ENCODE results near the gene CXorf65.

CXorf65 gene

DNA sequence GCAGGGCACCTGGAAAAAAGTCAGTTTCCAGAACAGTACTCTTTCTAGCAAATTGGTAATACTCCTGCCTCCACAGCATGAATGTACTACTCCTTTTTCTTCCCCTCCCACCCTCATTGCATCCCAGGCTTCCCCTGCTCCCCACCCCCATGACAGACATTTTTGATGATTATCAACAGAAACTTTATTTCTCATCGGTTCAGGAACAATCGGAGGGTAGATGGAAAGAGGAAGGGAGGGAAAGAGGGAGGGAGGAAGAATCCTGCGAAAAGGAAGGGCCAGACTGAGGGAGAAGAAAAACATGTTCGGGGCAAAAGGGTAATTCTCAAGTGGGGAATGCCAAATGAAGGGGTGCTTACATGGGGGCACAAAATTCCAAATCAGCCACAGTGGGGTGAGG lies 705 bp upstream of the CXorf65 start:
- DNase-seq (ENCODE audit: low read depth in 2 of 2), result no peak

GRCh38 chrX:71105628-71106027 lies 912 bp downstream of the CXorf65 start:
- DNase-seq (ENCODE audit: low read depth in 2 of 2), result no peak

DNA sequence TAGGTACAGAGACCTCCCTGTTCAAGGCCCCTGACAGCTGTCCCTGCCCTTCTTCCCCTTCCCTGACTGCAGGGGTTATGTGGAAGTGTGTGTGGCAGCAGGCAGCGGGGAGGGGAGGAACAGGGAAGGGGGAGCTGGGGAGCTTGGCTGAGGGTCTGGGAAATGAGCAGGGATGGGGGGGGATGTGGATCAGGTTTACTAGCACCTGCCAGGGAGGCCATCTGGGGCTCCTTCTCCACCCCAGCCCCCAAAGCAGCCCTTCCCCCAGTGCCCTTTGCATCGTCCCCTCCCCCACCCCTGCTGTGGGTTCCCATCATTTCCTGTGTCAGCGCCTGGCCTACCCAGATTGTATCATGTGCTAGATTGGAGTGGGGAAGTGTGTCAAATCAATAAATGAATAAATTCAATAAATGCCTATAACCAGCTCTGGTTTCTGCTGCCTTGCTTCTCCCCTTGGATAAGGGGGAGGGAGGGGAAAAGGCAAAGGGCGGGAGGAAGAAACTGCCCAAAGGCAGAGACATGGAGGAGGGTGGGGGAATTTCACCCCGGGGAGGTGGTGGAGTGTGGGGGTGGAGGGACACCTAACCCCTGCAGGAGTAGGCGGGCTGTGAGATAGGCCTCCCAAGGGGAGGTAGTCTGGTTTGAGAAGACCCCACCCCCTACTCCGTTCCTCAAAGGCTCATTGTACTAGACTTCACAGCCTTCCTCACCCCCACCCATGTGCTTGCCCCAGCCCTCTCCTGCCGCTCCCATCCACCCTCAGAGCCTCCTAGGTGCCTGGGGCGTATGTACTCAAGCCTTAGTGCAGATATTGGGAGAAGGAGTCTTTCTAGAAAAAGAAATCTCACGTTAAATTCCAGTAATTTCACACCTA lies 3.2 kb downstream of the CXorf65 start:
- peak in 1 of 2 donors; percentile 47 for DNase-seq (ENCODE audit: low read depth in 2 of 2)

GRCh38 chrX:71102292-71102691 lies 4.2 kb downstream of the CXorf65 start:
- DNase-seq (ENCODE audit: low read depth in 2 of 2), result no peak

DNA sequence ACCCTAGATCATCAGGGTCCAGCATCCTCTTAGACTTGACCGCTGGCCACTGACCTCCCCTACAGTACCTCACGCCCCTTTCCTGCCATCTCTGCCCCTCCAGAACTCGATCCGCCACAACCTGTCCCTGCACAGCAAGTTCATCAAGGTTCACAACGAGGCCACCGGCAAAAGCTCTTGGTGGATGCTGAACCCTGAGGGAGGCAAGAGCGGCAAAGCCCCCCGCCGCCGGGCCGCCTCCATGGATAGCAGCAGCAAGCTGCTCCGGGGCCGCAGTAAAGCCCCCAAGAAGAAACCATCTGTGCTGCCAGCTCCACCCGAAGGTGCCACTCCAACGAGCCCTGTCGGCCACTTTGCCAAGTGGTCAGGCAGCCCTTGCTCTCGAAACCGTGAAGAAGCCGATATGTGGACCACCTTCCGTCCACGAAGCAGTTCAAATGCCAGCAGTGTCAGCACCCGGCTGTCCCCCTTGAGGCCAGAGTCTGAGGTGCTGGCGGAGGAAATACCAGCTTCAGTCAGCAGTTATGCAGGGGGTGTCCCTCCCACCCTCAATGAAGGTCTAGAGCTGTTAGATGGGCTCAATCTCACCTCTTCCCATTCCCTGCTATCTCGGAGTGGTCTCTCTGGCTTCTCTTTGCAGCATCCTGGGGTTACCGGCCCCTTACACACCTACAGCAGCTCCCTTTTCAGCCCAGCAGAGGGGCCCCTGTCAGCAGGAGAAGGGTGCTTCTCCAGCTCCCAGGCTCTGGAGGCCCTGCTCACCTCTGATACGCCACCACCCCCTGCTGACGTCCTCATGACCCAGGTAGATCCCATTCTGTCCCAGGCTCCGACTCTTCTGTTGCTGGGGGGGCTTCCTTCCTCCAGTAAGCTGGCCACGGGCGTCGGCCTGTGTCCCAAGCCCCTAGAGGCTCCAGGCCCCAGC lies 5.7 kb downstream of the CXorf65 start:
- DNase-seq (ENCODE audit: low read depth in 2 of 2), result no peak

GRCh38 chrX:71099736-71100135 lies 6.8 kb downstream of the CXorf65 start:
- DNase-seq (ENCODE audit: low read depth in 2 of 2), result no peak

- DNase-seq (ENCODE audit: low read depth in 2 of 2), result no peak
These were observed 7.5 kb downstream of the CXorf65 start for GRCh38 chrX:71098951-71099506.

- peak in 1 of 2 donors; percentile 55 for DNase-seq (ENCODE audit: low read depth in 2 of 2)
These were observed 8.2 kb downstream of the CXorf65 start for GRCh38 chrX:71098302-71098701.

DNA sequence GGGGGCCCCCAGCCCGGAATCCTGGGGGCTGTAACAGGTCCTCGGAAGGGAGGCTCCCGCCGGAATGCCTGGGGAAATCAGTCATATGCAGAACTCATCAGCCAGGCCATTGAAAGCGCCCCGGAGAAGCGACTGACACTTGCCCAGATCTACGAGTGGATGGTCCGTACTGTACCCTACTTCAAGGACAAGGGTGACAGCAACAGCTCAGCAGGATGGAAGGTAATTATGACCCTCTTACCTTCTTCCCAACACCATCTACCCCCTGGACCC lies 9.8 kb downstream of the CXorf65 start:
- no peak for DNase-seq (ENCODE audit: low read depth in 2 of 2)

- DNase-seq (ENCODE audit: low read depth in 2 of 2), result no peak
These were observed 10.4 kb downstream of the CXorf65 start for GRCh38 chrX:71095981-71096759.

DNA sequence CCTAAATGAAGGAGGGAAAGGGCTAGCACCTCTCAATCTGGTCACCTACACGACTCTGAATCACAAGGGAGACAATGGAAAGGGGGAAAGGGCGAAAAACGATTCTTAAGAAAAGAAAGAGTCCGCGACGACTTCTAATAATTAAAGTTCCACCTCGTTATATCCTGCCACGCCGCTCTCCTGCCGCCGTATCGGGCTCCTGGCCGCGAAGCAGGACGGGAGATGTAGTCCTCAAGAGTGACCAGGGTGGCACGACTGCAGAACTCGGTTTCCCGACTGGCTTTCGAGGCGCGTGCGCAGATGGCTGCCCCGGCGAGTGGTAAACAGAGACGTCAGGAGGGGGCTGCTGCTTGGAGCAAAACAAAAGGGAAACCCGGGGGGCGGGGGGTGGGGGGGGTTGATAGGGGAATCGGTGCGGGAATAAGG lies 11.0 kb downstream of the CXorf65 start, which contains the start of gene FOXO4:
TSS of gene FOXO4 (plus strand) at position 297 of the 426 bp plus-strand sequence. CDS start 678 bp downstream, outside the sequence.
- peak; percentile 77 to 80 for DNase-seq (ENCODE audit: low read depth in 2 of 2)

DNA sequence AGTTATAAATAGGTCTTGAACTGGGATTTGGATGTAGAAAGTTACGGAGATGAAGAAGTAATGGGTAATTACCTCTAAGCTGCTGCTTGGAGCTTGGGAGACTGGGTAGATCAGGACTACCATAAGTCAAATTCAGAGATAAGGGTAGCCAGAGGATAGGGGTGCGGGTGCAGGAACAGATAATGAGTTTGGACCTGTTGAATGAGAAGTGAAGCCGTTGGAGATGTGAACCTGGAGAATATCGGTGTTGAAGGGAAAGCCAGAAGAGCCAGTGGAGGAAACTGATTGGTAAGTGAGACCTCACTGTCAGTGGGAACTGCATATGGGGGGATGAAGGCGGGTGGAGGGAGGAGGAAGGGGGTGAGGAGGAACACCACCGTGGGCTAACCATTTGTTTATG lies 11.5 kb downstream of the CXorf65 start:
- DNase-seq (ENCODE audit: low read depth in 2 of 2), result no peak

GRCh38 chrX:71091263-71091662 lies 15.3 kb downstream of the CXorf65 start:
- DNase-seq (ENCODE audit: low read depth in 2 of 2), result no peak

- no peak for DNase-seq (ENCODE audit: low read depth in 2 of 2)
These were observed 20.6 kb downstream of the CXorf65 start for GRCh38 chrX:71085900-71086299.

- no peak for DNase-seq (ENCODE audit: low read depth in 2 of 2)
These were observed 23.7 kb downstream of the CXorf65 start for GRCh38 chrX:71082822-71083221.

- DNase-seq (ENCODE audit: low read depth in 2 of 2), result no peak
These were observed 24.4 kb downstream of the CXorf65 start for GRCh38 chrX:71082124-71082647.

DNA sequence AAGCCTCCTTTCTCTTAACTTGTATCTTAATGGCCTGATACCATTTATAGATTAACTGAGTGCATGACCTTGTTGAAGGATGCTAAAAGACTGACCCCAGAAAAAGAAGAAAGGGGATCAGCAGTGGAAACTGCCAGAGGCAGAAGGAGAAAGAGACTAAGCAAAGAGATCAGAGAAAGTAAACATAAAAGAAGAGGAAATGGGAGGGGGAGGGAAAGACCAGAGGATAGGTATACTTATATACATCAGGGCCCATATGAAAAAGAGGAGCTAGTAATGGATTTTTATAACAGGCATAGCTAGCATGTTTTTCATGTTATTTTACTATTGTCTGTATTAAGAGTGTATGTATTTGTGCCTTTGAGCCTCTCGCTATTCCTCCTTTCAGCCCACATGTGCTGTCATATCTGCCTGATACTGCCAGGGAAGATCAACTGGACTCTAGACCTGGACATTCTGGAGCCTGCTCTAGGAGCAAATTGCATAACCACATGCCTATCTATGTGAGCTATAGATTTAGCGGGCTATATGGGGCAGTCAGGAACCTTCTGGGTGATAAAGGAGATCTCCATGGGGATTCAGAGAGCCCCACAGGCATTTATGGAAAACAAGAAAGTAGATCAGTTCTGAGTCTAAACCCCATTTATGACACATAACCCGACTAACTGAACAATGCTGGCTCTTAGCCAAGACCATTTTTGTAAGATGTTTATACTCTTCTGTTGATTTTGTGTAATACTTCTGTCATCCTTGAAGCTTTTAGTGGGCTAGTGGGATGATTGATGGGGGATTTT lies 25.0 kb downstream of the CXorf65 start:
- DNase-seq (ENCODE audit: low read depth in 2 of 2), result no peak

- DNase-seq (ENCODE audit: low read depth in 2 of 2), result no peak
These were observed 36.0 kb downstream of the CXorf65 start for GRCh38 chrX:71070531-71070930.

- DNase-seq (ENCODE audit: low read depth in 2 of 2), result peak; percentile 82
These were observed 38.3 kb downstream of the CXorf65 start, which contains the start of gene SNX12 for GRCh38 chrX:71068044-71068918. SNX12 (minus strand) TSS chrX:71068334; CDS start chrX:71068306, 28 bp downstream.

GRCh38 chrX:71067712-71068043 lies 38.9 kb downstream of the CXorf65 start:
- no peak for DNase-seq (ENCODE audit: low read depth in 2 of 2)

All from stimulated activated CD8-positive, alpha-beta memory T cell treated with anti-CD3 and anti-CD28 coated beads, Interleukin-15, amount 100 ng/mL, for 48 hours (primary cell).